Mucosa of descending colon (tissue), 3 donors: ENCODE results near the gene COX17. TPM values are rescaled to one million over a fixed set of nuclear protein-coding genes. Genes with fewer than 3 reads are reported as not detected.

ENCODE experiments used
- ATAC-seq: fragments of 200-7000 bp; cut with Tn5 transposase; one replicate; pipeline ENCODE4 v1.9.1; 2020; ENCODE audit warnings: mild to moderate bottlenecking, moderate library complexity
- DNase-seq, 3 donors: peaks; one replicate each; pipeline ENCODE4 v3.0.0-alpha.2; 2020
- H3K36me3 ChIP-seq: fragments of 200-600 bp; one replicate; pipeline ENCODE4 v1.8.0; 2021; ENCODE audit warnings: low read depth, mild to moderate bottlenecking
- H3K4me1 ChIP-seq: fragments of 200-600 bp; one replicate; pipeline ENCODE4 v1.8.0; 2021; ENCODE audit warnings: low read depth, mild to moderate bottlenecking
- H3K4me3 ChIP-seq: fragments of 200-600 bp; one replicate; pipeline ENCODE4 v1.8.0; 2021; ENCODE audit warnings: mild to moderate bottlenecking
- H3K9me3 ChIP-seq: fragments of 200-600 bp; one replicate; pipeline ENCODE4 v1.8.0; 2021; ENCODE audit warnings: mild to moderate bottlenecking
- intact Hi-C, 2 donors: fragments of 100-400 bp; cut with DNase I in 1 of 2; cut with micrococcal nuclease in 1 of 2; formaldehyde crosslinking; loops; one replicate each; pipeline versions ENCODE4 v1.11.0 to v1.11.1; 2022; cut with DNase I, micrococcal nuclease
- total RNA-seq, 3 donors: library from RNA; stranded (reverse); fragmentation: NEBNext Ultra II Directional in 2 of 3; extraction: Animal tissue kit (Norgen Biotek cat#: 25700) in 2 of 3; gene quantifications; one replicate each; pipeline versions ENCODE4 v1.2.1 to v1.2.4, GENCODE V29; 2021 to 2023
- TF ChIP-seq, protein P1 (sequence below): fragments of 200-600 bp; IDR thresholded peaks from one replicate; pipeline ENCODE4 v1.8.0; 2022; ENCODE audit warnings: antibody characterized with exemption, mild to moderate bottlenecking
- donor health status: DM: no; HTN: no; CAD: no; lungs with moderate emphysema.
- donor health status: DM: no; HTN: no; CAD: no.
- donor health status: DM: no; HTN: yes; CAD: no.

COX17 gene
- total RNA-seq, 3 donors from 2014 or later: 45.5 to 56.4 (median 52.4) TPM

DNA sequence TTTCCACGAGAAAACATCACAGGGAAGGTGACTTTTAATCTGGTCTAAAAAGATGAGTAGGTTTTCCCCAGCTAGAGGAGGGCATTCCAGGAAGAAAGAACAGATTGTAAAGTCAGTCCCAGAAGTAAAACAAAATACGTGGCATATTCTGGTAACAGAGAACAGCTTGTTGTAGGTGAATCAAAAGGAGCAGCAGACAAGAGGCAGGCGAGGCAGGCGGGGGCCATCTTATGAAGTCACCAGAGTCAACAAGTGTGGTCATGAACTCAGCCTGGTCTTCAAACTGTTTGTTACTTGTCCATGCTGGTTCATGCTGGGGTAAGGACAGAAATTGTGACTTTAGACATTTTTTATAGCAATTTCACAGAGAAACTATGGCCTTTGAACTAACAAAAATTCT, 12.8 kb downstream of the COX17 start:
- Histone ChIP-seq H3K9me3 (no peaks in the 10 kb centered on the region), H3K36me3 (no peaks in the 10 kb centered on the region), H3K4me1 (no peaks in the 10 kb centered on the region), H3K4me3 (no peak overlapping the region)
- TF ChIP-seq, protein P1, sequence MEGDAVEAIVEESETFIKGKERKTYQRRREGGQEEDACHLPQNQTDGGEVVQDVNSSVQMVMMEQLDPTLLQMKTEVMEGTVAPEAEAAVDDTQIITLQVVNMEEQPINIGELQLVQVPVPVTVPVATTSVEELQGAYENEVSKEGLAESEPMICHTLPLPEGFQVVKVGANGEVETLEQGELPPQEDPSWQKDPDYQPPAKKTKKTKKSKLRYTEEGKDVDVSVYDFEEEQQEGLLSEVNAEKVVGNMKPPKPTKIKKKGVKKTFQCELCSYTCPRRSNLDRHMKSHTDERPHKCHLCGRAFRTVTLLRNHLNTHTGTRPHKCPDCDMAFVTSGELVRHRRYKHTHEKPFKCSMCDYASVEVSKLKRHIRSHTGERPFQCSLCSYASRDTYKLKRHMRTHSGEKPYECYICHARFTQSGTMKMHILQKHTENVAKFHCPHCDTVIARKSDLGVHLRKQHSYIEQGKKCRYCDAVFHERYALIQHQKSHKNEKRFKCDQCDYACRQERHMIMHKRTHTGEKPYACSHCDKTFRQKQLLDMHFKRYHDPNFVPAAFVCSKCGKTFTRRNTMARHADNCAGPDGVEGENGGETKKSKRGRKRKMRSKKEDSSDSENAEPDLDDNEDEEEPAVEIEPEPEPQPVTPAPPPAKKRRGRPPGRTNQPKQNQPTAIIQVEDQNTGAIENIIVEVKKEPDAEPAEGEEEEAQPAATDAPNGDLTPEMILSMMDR: no peak
- intact Hi-C loops: no loop called here
- DNase-seq (no peak), ATAC-seq (no peak)

DNA sequence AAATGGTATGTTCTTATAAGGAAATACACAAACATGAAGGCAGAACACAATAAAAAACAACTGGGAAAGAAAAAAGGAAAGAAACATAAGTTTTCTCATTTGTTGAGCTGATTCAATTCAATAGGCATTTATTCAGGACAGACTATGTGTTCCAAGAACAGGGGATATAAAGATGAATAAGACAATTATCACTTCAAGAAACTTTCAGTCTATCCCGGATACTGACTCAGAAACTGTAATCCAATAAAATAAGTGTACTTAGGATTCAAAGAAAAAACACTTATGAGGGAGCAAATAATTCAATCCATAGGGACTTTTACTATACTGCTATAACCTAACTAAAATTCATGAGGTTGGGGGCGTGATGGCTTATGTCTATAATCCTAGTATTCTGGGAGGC, 13.3 kb downstream of the COX17 start:
- intact Hi-C loops: no loop called here
- TF ChIP-seq, protein P1: no peak
- DNase-seq (no peak), ATAC-seq (no peak)
- no peaks in the 10 kb centered on the region for H3K4me1 ChIP-seq
- H3K9me3 ChIP-seq: no peaks in the 10 kb centered on the region
- no peaks in the 10 kb centered on the region for H3K36me3 ChIP-seq
- no peak overlapping the region for H3K4me3 ChIP-seq

DNA sequence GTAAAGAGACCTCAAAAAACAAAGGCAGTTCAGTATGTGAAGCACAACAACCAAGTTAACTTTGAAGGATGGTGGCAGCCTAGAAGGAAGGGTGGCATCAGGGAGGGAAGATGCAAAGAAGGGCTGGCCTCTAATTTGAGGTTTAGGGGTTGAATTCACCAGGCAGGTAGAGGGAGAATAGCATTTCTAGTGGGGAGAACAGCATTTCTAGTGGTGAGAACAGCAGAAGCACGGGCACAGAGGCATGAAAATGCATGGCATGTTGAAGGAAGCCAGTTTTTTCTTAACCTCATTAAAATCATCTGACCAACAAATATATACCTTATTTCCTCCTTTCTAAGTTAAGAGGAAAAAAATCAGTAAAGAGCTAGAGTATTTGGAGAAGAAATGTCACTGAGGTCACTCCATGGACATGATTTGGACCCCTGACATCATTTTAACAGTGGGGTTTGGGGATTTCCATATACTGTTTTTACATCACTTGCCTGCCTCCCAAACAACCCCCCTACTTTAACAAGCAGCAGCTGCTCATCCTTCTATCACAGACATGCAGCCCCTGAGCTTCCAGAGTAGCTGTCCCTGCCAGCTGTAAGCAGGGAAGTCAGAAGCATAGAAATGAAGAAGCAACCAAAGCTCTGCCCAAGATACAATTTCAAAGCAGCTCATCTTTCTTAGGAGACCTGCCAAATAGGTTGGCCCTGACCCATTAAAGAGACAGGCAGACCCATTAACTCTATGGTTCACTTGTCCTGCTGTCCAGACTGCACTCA, 14.4 kb downstream of the COX17 start:
- intact Hi-C loops: no loop called here
- no peak overlapping the region for H3K4me3 ChIP-seq

DNA sequence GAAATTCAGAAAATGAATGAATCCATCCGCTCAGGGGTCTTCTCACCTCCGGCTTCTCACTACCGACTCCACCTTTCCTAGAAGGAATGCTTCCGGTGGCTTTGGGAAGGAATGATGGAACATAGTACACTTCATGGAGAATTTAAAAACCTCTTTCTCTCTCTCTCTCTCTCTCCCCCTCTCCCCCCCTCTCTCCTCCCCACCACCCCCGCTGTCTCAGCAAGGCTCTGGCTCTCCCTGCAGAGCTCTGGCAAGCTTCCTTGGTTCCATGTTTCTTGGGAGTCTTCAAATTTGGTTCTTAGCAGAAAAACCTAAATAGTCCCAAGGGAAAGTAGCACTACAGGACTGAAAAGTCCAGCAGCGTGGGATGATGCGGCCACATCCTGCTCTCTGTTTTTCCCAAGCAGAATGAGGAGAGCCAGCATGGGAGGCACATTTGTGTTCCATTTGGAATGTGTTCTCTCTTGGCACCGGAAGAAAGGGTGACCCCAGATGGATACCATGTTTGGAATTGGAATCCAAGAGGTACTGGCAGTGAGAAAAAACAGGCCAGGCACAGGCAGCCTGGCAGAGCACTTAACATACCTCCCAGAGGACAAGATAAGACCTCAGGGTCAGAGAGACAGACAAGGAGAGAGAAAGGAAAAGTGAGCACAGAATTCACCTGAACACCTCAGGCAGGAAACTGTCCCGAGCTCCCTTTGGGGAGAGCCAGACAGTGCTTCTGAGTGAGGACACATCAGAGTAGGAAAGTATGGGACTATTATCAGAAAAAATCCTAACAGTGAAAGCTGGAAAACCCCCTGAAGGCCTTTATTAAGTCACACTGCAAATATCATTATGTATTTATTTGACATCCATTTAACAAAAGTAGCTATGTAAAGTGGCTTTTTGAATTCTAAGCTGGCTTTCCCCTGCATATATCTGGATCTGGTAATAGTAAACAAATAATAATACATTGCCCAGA, 16.4 kb downstream of the COX17 start, which contains the start of gene POPDC2:
Gene POPDC2, minus strand, starts transcription at position 116 of the 967 bp plus-strand sequence. CDS start 166 bp downstream, outside the sequence.
- DNase-seq (no peak), ATAC-seq (no peak)
- intact Hi-C loops: no loop called here
- Histone ChIP-seq H3K9me3 (no peaks in the 10 kb centered on the region), H3K36me3 (no peaks in the 10 kb centered on the region), H3K4me3 (no peak within 1 kb of the TSS), H3K4me1 (no peaks in the 10 kb centered on the region)
- TF ChIP-seq, protein P1: no peak

More for the DNA sequence above, 14.4 kb downstream of the COX17 start:
- H3K36me3 ChIP-seq: no peaks in the 10 kb centered on the region
- TF ChIP-seq, protein P1: no peak
- no peak for DNase-seq
- no peaks in the 10 kb centered on the region for H3K4me1 ChIP-seq
- no peak for ATAC-seq
- H3K9me3 ChIP-seq: no peaks in the 10 kb centered on the region

DNA sequence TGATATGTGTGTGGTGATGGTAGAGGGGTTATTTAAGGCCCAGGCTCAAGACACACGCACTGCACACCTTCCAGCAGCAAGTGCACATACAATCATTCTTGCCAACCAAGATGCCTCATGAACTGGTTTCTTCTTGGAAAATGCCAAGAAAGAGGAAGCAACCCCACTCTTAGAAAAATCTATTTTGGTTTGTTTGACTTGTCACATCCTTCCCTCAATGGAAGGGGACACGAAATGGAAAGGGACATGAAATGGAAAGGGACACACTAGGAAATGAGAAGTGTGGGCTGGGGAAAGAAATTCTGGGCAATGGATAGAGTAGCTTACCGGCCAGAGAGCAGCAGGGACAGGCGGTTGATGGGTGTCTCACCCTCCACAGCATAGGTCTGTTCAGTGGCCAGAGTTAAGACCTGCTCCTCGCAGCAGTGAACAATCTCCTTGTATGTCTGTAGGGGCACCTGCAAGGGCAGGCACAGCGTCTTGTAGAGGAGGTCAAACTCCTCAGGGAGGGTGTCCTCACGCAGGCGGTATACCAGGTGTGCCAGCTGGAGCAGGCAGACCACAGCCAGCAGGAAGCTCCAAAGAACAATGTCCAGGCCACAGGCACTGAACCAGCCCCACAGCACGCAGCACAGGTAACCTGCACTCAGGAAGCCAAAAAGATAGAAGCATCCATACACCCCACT, 17.5 kb downstream of the COX17 start:
- Histone ChIP-seq H3K36me3 (no peaks in the 10 kb centered on the region), H3K9me3 (no peaks in the 10 kb centered on the region), H3K4me3 (no peak overlapping the region), H3K4me1 (no peaks in the 10 kb centered on the region)
- intact Hi-C loops: no loop called here
- no peak for DNase-seq
- TF ChIP-seq, protein P1: no peak
- ATAC-seq: no peak
